ENCODE results near the gene MGAT4B.
A peak's percentile ranks its signal among the peaks of the same experiment; 100 is the strongest.
"Not testable (repeated sequence)": the region's sequence is repeated elsewhere in the genome, so short reads cannot be mapped to it uniquely, and the experiment has no call there.

Gene MGAT4B

DNA sequence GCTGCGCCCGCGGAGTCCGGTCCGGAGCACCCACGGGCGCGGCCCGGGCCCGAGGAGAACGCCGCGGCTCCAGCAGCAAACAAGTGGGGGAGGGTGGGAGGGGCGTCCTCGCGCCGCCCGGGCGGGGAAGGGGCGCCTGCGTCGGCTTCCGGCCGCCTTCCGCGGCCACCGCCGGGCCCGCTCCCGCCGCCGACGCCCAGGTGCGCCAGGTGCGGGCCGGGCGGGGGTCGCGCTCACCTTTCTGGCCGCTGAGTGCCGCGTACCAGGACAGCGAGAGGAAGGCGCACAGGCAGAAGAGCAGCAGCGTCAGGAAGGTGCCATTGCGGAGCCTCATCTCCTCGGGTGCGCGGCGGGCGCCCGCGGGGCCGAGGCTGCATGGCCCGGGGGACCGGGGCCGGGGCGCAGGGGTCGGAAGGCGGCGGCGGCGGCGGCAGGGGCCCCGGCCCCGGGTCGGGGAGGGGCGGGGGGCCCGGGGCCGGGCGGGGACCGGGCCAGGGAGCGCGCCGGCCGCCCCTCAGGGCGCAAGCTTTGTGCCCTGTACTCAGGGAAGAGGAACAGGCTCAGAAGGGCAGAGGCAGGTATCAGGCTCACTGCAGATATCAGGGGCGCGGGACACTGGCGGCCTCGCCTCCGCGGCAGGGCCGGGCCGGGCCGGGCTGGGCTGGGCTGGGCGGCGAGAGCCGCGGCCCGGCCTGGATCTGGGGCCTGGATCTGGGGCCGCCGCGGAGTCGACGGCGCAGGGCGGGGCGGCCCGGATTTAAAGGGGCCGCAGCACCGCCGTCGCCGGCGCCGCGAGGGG lies at the start of gene MGAT4B:
TSS of gene MGAT4B (minus strand) at position 617 of the 799 bp plus-strand sequence. CDS start at position 334, 283 bp downstream.
- DNase-seq (ENCODE audit: low read depth in 2 of 2): peak in 1 of 2 donors; percentile 49

DNA sequence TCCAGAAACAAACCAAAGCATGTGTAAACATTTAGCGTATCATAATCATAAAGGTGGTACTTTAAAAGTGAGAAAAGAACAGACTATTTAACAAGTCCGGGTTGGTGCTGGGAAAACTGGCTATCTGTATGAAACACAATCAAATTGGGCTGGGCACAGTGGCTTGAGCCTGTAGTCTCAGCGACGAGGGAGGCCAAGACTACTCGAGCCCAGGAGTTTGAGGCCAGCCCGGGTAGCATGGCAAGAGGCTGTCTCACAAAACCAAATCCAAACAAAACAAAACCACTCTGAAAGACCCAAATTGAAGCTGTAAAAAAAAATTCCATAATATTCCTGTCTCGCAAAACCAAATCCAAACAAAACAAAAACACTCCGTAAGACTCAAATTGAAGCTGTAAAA lies 47.7 kb upstream of the MGAT4B start:
- DNase-seq (ENCODE audit: low read depth in 2 of 2): no peak

DNA sequence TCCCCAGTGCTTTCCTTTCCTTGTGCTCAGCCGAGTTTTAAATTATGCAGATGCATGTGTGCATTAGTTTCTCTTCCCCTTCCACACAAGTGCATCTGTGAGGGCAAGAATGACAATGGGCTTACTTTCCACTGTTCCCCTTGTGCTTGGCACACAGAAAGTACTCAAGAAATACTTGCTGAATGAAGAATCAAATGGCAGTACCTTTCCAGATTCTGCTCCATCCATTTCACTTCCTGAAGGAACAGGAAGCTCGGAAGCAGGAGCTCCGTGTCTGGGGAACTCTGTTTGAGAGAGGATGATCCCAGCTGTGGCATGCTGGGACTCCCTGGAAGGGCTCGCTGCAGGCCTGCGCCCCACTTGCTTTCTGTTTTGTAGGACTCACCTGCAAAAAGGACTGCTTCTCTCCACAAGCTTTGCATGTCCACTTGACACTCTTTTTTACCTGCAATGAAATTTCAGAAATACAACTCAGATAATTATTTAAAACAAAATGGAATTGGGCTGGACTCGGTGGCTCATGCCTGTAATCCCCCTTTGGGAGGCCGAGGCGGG lies 46.4 kb upstream of the MGAT4B start:
- no peak for DNase-seq (ENCODE audit: low read depth in 2 of 2)

DNA sequence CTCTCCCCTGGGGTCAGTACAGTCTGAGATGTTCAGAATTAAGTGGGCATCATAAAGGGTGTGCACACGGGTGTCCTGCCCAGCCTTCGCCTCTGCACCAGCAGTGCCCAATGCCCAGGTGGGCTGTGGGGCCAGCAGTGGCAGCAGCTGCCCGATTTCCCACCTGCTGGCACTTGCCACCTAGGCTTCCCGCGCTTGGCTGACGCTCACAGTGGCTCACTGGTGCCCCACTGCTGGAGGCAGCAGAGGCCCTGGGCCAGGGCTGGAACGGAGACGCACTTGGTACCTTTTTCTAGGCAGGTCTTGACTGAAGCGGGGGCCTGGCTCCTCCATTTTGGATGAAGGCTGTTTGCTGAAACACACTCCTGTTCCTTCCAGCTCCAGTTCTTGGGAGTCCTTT lies 35.0 kb upstream of the MGAT4B start:
- DNase-seq (ENCODE audit: low read depth in 2 of 2): no peak

DNA sequence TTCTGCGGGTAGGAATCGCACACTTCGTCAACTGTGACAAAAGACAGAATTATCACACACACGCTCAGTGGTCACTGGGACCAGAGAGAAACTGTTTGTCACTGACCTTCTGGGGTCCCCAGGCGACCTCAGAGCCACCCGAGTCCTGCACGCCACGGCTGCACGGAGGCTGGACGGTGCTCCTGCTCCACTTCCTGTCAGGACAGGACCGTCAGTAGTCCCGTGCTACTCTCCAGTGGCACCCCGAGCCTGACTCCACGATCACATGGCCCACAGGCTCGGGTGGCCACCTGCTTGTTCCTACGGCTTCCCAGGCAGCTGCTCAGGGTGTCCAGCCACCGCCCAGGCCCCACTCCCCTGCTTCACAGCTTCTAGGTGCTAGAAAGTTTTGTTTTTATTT lies 34.1 kb upstream of the MGAT4B start:
- no peak for DNase-seq (ENCODE audit: low read depth in 2 of 2)

DNA sequence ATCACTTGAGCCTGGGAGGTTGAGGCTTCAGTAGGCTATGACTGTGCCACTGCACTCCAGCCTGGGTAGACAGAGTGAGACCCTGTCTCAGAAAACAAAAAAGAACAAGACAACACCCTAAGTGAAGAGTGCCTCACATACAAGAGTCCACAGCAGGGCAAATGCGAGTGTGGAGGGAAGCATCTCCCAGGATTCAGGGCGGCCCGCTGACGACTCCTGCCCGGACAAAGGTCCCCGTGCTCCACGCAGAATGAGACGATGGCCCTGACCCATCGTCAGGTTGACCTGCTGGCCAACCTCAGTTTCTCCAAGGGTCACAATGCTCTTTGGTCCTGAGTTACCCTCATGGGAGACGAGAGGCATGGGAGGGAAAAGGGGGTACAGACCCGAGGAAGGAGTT lies 33.7 kb upstream of the MGAT4B start:
- DNase-seq (ENCODE audit: low read depth in 2 of 2): no peak

DNA sequence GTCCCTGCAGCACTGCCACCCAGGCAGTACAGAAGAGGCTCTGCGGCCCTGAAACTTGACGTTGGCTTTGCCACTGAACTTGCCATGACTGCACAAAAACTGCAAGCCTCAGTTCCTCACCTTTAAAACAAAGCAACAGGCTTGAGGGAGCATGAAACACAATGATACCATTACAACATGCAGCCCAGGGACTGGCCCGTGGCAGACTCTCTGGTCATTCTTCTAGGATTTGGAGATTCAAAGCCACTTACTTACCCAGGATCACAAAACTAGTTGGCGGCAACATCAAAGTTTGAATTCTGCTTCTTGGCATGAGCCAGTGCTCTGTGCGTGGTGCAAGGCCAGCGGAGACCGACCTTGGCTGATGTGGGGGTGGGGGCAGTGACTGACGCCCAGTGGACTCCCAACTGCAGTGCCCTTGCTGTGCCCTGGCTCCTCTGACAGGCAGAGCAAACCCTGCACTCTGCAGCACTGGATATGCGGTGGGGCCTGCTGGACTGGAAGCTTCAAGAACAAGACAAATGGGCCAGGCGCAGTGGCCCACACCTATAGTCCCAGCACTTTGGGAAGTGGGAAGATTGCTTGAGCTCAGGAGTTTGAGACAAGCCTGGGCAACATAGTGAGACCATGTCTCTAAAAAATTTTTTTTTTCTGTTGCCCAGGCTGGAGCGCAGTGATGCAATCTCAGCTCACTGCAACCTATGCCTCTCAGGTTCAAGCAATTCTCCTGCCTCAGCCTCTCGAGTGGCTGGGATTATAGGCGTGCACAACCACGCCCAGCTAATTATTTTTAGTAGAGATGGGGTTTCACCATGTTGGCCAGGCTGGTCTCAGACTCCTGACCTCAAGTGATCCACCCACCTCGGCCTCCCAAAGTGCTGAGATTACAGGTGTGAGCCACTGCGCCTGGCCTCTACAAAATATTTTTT lies 32.9 kb upstream of the MGAT4B start:
- no peak for DNase-seq (ENCODE audit: low read depth in 2 of 2)

DNA sequence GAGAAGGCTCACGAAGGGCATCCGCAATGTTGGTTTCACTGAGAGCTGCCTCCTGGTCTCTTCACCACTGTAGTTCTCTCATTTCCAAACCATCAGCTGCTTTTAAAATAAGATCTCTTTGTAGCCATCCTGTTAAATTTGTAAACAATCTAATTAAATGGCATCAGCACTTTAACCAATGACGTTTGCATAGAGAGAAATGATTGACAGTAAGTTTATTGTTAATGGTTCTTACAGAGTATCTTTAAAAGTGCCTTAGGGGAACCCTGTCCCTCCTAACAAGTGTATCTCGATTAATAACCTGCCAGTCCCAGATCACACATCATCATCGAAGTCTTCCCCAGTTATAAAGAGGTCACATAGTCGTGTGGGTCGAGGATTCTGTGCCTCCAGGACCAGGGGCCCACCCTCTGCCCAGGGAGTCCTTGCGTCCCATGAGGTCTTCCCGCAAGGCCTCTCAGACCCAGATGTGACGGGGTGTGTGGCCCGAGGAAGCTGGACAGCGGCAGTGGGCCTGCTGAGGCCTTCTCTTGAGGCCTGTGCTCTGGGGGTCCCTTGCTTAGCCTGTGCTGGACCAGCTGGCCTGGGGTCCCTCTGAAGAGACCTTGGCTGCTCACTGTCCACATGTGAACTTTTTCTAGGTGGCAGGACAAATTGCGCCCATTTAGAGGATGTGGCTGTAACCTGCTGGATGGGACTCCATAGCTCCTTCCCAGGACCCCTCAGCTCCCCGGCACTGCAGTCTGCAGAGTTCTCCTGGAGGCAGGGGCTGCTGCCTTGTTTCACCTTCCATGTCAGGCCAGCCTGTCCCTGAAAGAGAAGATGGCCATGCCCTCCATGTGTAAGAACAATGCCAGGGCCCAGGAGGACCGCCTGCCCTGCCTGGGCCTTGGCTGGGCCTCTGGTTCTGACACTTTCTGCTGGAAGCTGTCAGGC lies 30.7 kb upstream of the MGAT4B start:
- no peak for DNase-seq (ENCODE audit: low read depth in 2 of 2)

DNA sequence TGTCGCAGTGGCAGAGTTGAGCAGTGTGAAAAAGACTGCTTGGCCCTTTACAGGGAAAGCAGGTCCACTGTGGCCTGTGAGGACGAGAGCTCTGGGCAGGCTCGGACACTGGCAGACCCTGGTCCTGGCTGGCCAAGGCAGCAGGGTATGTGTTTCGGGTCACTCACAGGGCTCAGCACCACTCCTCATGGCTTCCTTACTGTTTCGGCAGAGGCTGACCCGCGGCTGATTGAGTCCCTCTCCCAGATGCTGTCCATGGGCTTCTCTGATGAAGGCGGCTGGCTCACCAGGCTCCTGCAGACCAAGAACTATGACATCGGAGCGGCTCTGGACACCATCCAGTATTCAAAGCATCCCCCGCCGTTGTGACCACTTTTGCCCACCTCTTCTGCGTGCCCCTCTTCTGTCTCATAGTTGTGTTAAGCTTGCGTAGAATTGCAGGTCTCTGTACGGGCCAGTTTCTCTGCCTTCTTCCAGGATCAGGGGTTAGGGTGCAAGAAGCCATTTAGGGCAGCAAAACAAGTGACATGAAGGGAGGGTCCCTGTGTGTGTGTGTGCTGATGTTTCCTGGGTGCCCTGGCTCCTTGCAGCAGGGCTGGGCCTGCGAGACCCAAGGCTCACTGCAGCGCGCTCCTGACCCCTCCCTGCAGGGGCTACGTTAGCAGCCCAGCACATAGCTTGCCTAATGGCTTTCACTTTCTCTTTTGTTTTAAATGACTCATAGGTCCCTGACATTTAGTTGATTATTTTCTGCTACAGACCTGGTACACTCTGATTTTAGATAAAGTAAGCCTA lies 29.8 kb upstream of the MGAT4B start:
- DNase-seq (ENCODE audit: low read depth in 2 of 2): peak in 1 of 2 donors; percentile 40

DNA sequence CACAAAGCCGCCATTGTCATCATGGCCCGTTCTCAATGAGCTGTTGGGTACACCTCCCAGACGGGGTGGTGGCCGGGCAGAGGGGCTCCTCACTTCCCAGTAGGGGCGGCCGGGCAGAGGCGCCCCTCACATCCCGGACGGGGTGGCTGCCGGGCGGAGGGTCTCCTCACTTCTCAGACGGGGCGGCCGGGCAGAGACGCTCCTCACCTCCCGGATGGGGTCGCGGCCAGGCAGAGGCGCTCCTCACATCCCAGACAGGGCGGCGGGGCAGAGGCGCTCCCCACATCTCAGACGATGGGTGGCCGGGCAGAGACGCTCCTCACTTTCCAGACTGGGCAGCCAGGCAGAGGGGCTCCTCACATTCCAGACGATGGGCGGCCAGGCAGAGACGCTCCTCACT lies 28.2 kb upstream of the MGAT4B start:
- not testable (repeated sequence) for DNase-seq (ENCODE audit: low read depth in 2 of 2)

DNA sequence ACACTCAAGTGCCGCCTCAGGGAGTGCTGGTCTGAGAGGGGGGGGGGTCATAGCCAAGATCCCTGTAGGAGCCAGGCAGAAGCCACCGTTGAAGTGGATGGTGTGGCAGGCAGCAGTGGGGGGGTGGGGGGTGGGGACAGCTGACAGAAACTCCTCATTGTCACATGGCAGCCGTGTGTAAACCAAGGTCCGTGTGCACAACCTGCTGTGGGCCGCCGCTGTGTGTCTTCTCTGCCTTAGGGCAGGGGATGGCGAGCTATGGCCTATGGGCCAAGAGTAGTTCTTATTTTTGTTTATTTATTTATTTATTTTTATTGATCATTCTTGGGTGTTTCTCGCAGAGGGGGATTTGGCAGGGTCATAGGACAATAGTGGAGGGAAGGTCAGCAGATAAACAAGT lies 27.5 kb upstream of the MGAT4B start:
- no peak for DNase-seq (ENCODE audit: low read depth in 2 of 2)

DNA sequence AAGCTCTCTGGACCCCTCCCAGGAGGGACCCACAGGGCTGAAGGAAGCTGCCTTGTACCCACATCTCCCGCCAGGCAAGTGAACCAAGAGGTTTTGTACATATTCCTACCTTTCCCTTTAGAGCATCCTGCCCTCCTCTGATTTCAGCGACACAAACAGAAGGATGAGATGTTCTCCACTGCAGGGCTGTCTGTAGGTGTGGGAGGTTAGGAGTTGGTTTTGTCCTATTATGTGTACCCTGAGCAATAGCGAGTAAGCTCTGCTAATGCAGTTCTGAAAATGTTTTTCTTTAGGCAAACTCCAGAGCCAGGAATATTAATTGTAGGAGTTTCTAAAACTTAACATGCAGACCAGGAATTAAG lies 27.0 kb upstream of the MGAT4B start:
- DNase-seq (ENCODE audit: low read depth in 2 of 2): no peak

DNA sequence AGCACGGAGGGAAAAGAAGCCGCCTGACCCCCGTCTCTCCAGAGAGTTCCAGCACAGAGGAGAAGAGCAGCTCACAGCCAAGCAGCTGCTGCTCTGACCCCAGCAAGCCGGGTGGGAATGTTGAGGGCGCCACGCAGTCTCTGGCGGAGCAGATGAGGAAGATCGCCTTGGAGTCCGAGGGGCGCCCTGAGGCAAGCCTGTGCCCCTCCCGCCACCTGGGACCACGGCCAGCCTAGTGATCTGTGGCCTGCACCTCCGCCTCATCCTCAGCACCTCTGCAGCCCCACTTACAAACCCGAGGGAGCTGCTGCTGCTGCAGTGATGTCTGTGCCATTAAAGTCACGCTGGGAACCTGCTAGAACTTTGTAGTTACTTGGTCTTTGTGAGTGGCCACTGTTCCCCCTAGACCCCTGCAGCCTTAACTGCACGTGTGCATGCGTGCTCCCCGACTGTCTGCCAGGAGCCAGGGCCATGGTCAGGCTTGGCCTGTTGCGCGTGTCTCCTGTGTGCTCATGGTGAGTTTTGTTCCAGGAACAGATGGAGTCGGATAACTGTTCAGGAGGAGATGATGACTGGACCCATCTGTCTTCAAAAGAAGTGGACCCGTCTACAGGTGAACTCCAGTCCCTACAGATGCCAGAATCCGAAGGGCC lies 26.5 kb upstream of the MGAT4B start:
- DNase-seq (ENCODE audit: low read depth in 2 of 2): no peak

DNA sequence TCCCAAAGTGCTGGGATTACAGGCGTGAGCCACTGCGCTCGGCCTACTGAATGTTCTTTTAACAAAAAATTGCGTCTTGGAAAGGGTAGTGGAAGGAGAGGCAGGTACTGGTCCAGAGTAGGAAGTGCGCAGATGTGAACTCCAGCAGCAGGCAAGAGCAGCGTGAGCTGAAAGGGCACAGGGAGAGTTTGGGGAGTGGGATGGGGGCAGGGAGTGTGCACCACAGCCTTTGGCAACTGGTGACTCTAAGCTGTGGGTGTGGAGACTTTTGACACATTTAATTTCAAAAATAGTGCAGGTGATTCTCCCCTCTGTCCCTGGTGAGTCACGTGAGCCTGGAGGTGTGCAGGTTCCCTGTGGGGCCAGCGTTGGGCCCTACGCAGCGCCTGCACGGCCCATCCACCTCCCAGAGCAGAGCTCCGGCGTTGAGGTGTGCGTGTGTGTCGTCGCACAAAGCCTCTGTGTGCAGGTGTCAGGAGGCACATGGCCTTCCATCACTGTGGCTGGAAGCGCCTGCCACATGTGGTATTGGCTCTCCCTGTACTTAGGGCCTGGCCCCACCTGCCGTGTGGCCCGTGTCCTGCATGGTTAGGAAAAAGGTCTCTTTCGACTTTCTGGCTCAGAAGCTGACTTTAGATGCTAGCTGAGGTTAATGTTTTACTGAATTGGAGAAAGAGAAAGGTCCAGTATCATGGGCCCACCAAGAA lies 25.5 kb upstream of the MGAT4B start:
- no peak for DNase-seq (ENCODE audit: low read depth in 2 of 2)

DNA sequence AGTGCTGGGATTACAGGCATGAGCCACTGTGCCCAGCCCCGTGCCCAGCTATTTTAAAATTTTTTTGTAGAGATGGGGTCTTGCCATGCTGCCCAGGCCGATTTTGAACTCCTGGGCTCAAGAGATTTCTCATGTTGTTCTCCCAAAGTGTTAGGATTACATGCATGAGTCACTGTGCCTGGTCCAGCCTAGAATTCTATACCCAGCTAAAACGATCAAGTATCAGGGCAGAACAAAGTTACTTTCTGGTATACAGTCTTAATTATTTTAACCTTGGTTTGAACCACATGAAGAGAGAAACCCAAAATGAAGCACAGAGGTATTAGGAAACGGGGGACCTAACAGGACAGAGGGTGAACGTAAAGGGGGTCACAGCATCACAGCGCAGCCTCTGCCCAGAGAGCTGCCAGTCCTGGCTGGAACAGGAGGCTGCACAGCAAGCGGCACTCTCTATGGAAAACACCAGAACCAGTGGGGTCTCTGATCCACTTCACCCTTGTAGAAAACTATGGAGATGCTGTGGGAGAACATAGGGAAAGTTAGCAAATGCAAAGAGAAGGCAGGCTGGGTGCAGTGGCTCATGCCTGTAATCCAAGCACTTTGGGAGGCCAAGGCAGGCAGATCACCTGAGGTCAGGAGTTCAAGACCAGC lies 24.3 kb upstream of the MGAT4B start:
- DNase-seq (ENCODE audit: low read depth in 2 of 2): no peak

DNA sequence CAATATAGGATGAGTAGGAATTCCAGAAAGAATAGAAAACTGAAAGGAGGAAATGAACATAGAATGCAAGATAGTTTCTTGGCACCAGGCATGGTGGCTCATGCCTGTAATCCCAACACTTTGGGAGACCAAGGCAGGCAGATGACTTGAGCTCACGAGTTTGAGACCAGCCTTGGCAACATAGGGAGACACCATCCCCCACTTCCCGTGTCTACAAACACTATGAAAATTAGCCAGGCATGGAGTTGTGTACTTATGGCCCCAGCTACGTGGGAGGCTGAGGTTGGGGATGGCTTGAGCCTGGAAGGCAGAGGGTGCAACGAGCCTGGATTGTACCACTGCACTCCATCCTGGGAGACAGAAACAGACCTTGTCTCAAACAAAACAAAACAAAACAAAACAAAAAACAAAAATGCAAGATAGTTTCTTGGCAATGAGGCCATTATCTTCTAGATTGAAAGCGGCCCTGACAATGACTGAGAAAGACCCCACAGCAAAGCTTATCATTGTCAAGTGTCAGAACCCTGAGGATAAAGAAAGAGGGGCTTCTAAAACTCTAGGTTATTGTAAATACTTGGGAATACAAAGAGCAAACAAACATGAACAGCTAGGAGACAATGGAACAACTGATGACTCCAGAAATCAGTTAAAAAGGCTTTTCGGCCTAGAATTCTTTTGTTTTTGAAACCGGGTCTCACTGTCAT lies 23.2 kb upstream of the MGAT4B start:
- DNase-seq (ENCODE audit: low read depth in 2 of 2): no peak

DNA sequence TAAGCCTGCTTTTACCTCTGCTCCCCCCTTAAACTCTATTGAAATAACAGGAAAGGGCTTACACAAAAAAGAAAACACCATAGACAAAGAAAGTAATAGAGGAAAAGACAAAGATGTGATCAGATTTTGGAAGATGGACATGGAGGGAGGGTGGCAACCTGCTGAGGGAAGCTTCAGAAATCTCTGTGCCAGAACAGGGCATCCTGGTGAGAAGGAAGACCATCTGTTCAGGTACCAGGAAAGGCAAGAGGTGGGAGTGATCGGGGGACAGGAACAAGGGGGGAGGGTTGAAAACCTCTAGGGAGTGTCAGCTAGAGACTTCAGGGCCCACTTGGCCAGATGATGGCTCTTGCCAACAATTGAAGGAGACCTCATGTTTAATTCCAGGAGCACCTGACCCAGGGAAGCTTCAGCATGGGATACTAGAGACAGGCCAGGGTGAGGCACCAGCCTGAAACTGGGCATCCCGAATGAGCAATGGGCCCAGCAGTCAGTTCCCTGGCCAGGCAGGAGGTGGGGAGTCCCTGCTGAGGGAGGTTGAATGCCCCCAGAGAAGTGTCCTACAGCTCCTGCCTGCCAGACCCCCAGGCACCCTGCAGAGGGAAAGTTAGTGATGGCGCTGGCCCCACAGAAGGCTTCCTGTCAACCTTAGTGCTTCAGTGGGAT lies 22.2 kb upstream of the MGAT4B start:
- DNase-seq (ENCODE audit: low read depth in 2 of 2): no peak

DNA sequence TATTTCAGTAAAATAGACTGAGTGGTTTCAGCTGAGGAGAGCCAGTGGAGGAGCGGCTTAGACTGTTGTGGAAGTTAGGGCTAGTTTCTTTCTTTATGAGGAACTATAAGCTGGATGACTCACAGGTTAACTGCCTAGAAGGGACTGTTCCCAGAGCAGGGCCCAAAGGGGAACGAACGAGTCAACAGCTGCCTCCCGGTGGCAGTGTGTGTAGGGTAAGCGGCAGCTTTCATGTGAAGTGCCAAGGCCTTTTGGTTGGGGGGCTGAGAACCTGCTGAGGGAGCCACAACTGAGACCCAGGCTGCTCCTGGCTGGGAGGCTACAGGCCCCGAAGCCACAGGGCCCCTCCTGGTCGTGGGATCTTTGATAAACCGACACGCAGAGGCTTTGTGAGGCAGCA lies 21.0 kb upstream of the MGAT4B start:
- no peak for DNase-seq (ENCODE audit: low read depth in 2 of 2)
